Transverse colon (tissue), 3 donors: ENCODE results near the gene GDPD3.

ENCODE experiments used
- POLR2A ChIP-seq: fragments of 450-650 bp; IDR thresholded peaks from one replicate; pipeline ENCODE4 v1.6.1; 2016; ENCODE audit warnings: antibody characterized with exemption, mild to moderate bottlenecking, moderate library complexity
- TF ChIP-seq, protein P1 (sequence below), 5 experiments: fragments of 200-600 bp in 3 of 5; fragments of 450-650 bp in 2 of 5; sonication (generic) in 3 of 5; IDR thresholded peaks; 1 replicate in 2 of 5; 2 replicates in 3 of 5; pipeline ENCODE4 v1.5.1; 2016 to 2017; ENCODE audit warnings: antibody characterized with exemption in 5 of 5, inconsistent platforms in 3 of 5, mild to moderate bottlenecking in 2 of 5, moderate library complexity in 1 of 5

DNA sequence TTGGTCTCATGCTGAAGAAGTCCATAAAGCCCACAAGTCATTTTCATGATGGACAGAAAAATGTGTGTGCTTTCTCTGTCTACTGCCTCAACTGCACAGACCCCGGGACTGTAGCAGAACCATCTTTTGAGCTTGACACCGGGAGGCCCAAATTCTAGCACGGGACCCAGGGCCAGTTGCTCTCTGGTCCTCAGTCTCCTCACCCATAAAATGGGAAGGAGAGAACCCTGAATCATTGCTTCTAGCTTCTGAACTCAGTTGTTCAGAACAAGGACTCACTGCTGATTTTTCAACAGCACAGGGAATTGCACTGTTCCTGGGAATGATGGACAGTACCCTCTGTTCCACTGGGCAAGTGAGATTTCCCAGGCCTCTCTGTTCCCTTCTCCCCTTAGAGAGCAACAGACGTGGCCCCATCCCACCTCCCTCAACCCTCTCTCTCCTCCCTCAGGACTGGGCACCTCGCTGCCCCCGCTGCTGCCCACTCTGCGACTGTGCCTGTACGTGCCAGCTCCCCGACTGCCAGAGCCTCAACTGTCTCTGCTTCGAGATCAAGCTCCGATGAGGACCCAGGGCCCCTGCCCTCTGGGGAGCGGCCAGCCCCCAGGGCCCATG, 50.0 kb downstream of the GDPD3 start:
- no peak for TF ChIP-seq POLR2A
- TF ChIP-seq, protein P1, sequence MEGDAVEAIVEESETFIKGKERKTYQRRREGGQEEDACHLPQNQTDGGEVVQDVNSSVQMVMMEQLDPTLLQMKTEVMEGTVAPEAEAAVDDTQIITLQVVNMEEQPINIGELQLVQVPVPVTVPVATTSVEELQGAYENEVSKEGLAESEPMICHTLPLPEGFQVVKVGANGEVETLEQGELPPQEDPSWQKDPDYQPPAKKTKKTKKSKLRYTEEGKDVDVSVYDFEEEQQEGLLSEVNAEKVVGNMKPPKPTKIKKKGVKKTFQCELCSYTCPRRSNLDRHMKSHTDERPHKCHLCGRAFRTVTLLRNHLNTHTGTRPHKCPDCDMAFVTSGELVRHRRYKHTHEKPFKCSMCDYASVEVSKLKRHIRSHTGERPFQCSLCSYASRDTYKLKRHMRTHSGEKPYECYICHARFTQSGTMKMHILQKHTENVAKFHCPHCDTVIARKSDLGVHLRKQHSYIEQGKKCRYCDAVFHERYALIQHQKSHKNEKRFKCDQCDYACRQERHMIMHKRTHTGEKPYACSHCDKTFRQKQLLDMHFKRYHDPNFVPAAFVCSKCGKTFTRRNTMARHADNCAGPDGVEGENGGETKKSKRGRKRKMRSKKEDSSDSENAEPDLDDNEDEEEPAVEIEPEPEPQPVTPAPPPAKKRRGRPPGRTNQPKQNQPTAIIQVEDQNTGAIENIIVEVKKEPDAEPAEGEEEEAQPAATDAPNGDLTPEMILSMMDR (IDR thresholded peaks at IDR 0.05), result no peak
